Superior temporal gyrus (tissue), 1 donor: Measurements from ENCODE around the gene VSIR.

Experiments
- DNase-seq: peaks from one replicate; pipeline ENCODE4 v3.0.0-alpha.2; 2016; ENCODE audit errors: extremely low spot score

Gene VSIR

DNA sequence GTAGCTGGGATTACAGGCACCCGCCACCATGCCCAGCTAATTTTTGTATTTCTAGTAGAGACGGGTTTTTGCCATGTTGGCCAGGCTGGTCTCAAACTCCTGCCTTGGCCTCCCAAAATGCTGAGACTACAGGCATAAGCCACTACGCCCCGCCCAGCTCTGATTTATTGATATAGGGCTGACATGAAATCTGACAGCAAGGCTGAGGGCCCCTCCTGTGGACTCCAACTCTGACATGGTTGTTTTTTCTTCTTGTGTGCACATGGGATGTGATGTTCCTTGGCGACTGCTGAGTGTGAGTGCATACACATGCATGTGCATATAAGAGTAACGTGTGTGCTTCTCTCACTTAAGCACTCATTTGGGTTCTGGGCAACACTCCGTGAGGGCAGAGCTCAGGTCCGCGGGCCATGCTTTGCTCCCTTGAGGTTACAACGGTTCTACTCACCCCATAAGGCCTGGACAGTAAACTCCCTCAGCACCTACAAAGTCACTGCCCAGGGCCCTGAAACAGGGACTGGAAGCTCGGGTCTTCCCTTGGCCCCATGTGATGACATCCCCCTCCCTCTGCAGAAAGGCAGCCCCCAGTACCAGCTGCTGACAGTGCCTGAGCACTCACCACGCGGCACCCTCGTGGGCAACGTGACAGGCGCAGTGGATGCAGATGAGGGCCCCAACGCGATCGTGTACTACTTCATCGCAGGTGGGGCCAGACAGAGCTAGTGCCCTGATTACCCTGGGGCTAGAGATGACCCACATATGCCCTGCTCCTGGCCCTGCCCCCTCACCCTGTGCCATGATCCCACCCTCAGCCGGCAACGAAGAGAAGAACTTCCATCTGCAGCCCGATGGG is 33.6 kb upstream of the VSIR start:
- DNase-seq = no peak

DNA sequence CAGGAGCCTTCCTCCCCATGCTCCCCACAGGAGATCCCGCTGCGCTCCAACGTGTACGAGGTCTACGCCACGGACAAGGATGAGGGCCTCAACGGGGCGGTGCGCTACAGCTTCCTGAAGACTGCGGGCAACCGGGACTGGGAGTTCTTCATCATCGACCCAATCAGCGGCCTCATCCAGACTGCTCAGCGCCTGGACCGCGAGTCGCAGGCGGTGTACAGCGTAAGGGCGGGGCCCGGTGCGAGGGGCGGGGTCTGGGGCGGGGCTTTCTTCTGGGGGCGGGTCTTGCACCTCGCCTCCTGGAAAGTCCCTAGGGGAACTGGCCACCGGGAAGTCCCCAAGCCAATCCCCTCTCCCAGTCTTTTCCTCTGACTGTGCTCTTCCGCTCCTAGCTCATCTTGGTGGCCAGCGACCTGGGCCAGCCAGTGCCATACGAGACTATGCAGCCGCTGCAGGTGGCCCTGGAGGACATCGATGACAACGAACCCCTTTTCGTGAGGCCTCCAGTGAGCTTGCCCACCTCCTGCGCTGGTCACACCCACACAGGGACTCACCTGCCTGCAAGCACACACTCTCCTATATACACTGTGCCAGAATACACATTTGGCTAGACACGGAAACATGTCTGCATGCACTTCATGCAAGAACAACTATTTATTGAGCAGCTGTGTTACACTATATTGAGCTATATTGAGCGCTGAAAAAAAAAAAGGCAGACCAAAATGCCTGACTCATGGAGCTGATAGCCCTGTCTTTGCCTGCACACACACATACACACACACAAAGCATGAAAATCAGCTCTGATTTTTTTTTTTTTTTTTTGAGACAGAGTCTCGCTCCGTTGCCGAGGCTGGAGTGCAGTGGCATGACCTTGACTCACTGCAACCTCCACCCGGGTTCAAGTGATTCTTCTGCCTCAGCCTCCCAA is 32.7 kb upstream of the VSIR start:
- no peak for DNase-seq

DNA sequence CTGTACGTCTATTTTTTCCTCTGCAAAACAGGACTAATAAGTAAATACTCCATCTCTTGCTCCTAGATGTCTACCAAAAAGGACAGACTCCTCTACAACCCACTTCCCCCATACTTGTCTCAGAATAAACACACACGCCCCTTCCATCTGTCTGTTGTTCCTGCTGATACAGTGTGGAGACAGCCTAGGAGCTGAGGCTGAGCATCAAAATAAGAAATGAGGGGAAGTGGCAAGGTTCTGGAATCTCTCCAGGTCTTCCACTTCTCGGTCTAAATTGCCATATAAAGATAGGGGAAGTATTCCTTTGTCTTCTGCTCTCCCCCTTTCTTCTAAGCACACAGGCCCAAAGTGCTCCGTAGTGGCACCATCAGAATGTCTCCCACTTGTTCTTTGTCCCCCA is 30.8 kb upstream of the VSIR start:
- peak; percentile 39 for DNase-seq

DNA sequence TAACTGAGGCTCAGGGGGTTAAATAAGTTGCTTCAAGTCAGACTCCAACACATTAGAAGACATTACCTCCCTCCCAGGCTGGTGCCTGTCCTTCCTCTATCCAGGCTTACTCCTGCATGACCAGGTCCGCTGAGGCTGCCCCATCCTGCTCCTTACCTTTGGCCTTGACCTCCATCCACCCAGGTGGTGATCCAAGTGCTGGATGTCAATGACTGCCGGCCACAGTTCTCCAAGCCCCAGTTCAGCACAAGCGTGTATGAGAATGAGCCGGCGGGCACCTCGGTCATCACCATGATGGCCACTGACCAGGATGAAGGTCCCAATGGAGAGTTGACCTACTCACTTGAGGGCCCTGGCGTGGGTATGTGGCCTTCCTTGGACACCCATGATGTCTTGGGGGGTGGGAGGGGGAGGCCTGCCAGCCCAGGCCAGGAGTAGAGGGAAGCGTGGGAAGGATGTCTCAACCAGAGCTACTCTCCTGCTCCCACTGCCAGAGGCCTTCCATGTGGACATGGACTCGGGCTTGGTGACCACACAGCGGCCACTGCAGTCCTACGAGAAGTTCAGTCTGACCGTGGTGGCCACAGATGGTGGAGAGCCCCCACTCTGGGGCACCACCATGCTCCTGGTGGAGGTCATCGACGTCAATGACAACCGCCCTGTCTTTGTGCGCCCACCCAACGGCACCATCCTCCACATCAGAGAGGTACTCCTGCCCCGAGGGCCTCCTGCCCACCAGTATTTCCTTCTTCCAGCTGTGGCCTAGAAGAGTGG is 29.6 kb upstream of the VSIR start:
- DNase-seq = no peak

DNA sequence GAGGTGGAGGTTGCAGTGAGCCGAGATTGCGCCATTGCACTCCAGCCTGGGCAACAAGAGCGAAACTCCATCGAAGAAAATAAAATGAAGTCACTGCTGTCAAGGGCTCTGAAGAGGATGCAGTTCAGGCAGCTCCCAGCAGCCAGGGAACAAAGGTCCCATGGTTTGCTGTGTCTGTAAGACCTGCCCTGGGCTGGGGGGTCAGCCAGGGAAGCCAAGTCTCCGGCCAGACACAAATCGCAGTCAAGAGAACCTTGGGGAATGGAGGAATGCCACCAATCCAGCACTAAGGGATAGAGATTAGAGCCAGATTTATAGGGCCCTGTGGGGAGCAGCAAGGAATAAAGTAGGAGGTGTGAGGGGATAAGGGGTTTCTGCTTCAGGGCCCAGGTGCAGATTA is 28.9 kb upstream of the VSIR start:
- no peak for DNase-seq

DNA sequence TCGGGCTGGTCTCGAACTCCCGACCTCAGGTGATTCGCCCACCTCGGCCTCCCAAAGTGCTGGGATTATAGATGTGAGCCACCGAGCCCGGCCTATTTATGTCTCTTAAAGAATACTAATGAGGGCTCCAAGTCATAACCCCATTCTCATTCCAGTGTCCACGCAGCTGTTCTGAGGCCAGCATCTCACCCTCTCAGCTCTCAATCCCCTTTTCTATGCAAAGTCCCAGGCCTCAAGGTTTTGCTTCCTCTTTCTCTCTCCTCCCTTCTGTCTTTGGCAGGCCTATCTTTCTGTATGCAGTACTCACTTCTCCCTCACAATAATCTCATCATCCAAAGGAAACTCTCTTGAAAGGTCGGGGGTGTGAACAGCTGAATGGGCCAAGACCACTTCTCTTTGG is 28.0 kb upstream of the VSIR start:
- no peak for DNase-seq

DNA sequence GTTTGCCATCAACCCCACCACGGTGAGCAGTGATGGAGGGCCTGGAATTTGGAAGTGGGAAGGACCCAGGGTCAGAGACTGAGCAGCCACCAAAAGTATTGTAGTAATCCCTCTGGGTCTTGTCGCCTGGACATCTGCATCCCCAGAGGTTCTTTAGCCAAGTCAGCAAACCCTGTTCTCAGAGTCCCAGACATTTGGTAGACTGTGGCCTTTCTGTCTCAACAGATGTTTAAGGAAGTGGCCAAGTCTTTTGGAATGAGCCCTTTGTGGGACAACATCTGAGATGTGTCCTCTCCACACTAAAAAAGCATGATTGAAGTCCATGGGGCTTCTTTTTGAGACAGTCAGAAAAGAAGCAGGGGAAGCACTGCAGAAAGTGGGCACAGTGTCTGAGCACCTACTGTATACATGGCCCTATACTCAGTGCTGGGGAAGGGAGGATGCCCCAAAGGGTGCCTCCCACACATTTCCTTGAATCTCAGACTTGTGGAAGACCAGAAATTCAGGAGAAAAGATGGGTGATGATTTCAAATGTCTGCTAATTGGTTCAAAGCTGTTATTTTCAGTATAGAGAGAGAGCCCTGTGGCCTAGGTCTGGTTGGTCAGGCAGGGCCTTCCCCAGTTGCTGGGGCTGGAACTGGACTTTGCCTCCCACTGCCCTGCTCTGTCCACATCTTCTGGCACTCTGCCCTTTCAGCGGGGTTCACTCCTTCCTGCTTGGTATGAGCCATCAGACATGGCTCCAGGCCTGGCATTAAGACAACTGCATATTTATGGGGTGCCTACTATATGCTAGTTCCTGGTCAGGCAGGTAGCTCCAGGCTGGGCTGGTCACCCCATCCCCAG is 26.5 kb upstream of the VSIR start:
- no peak for DNase-seq

DNA sequence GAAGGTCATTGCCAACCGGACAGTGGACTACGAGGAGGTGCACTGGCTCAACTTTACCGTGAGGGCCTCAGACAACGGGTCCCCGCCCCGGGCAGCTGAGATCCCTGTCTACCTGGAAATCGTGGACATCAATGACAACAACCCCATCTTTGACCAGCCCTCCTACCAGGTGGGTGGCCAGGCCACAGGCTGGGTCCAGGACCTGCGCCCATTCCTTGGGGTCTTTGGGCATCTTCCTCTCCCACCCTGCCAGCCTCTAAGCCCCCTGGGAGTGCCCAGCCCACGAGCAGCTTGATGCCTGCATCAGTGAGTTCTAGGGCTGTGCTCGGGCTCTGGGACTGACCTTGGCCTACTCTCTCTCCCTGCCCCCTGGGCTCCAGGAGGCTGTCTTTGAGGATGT is 25.8 kb upstream of the VSIR start:
- no peak for DNase-seq

DNA sequence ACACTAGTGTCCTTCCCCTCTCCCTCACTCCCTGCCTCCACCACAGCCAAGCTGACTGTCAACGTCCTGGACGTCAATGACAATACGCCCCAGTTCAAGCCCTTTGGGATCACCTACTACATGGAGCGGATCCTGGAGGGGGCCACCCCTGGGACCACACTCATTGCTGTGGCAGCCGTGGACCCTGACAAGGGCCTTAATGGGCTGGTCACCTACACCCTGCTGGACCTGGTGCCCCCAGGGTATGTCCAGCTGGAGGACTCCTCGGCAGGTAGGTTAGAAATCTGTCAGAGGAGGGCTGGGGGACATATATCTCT is 24.9 kb upstream of the VSIR start:
- DNase-seq = no peak

DNA sequence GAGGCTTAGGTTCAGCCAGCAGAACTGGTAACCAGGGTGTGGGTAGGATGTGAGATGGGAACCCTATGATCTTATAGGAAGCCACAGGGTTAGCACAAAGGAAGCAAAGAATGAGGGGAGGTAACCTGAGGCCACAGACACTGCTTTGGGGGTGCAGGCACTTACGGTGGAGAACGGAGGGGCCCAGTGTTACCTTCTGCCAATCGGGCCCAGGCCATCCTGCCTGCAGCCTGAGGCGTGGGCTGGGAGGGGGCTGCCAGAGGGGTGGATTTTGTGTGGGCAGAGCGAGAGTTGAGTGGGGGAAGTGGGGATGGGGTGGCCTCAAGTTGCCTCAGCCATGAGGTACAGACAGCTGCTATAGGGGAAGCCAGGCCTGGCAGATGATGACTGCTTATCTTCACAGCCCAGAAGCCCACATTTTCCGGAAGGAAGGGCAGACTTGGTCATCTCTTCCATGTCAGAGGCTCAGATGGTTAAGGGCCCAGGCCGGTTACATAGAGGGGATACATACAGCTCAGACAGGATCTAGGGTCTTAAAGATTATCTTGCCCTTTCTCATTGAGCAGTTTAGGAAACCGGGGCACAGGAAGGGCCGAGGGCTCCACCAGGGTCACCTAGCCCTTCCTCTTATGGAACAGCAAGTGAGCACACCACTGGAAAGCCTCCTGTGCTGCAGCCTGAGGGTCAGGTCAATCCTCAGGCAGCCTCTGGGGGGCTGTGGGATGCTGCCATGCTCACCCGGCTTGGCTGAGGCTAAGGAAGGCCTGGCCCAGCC is 24.4 kb upstream of the VSIR start:
- DNase-seq = no peak

DNA sequence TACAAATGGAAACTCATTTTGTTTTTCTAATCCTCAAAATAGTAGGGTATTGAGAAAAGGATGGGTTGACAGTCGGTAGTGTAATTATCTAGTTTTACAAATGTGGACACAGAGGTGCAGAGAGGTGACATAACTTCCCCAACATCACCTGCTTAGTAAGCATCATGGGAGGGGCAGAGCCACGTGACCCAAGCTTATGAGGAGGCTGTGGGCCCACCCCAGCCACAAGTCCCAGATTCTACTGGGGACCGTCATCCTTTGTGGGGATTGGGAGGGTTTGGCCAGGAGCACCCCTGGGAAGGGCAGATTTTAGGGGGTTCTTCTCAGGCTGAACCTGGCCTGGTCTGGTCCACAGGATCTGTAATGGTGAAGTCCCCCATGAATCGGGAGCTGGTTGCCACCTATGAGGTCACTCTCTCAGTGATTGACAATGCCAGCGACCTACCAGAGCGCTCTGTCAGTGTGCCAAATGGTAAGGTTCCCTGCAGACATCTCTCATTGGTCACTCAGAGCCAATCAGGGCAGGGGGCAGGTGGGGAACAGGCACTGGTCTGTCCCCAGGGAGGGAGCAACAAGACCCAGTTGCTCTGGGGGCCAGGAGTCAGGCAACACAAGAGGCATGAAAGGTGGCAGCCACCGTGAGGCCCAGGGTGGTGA is 23.6 kb upstream of the VSIR start:
- no peak for DNase-seq

DNA sequence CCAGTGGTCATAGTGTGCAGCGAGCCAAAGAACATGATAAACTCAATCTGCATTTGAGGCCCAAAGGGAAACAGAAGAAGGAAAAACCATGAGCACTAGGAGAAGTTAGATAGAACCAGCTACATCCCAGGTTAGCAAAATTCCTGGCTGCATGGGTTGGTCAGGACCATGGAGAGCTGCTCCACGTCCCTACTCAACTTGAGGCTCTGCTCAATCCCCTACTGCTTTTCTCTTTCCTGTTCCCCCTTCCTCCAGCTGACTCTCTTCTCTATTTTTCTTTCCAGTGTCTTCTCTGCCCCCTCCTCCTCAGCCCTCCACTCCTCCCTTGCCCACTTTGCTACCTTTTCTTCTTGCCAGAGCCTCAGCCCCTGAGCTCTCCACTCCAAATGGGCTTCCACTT is 21.9 kb upstream of the VSIR start:
- DNase-seq = no peak

DNA sequence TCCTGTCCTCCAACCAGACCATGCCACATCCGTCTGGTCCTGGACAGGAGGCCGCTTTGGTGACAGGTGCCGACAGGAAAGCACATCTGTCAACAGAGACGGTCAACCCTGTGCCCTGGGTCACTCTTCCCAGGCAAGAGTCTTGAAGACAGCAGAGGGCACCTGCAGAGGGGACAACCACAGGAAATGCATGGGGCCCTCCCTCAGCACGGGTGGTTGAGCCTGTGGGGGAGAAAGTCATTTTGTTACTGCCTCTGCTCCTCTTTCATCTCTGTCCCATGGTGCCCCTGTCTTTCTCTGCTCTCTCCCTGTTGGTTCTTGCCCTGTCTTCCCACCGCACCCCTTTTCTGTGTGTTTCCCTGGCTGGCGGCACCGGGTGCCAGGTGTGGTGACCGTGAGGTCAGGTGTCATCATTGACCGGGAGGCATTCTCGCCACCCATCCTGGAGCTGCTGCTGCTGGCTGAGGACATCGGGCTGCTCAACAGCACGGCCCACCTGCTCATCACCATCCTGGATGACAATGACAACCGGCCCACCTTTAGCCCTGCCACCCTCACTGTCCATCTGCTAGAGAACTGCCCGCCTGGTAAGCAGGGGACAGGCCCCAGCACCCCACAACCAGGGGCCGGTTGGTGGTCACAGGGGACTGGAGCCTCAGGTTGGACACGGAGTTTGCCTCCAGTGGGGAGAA is 17.6 kb upstream of the VSIR start:
- no peak for DNase-seq

DNA sequence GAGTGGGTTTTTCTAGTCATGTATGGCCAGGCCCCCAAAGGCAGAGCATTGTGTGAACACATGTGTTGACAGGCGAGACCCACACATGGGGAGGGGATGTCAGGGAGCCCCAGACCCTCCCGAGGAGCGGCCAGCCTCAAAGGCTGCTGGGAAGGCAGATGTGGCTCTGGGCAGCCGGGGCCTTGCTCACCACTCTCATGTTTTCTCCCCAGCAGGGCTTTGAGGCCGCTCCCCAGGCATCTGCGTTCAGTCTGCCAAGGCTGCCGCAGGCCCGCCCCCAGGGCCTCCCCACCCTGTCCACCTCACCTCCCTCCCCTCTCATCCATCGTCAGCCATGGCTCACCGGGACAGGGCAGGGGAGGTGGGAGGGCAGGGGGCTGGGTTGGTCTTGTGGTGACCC is 16.6 kb upstream of the VSIR start:
- no peak for DNase-seq

DNA sequence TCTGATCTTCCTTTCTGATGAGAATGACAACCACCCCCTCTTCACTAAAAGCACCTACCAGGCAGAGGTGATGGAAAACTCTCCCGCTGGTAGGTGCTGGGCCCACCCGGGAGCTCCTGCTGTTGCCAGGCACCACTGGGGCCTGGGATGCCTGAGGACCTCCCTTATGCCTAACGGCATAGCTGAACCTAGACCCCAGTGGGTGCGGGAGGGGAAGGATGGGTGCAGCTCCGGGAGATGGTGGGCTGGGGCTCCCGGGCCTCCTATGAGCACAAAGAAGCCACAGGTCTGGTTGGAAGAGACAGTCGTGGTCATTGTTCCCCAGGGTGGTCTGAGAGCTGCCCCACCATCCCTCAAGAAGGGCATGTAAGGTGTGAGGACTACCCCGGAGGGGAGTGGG is 15.6 kb upstream of the VSIR start:
- no peak for DNase-seq

DNA sequence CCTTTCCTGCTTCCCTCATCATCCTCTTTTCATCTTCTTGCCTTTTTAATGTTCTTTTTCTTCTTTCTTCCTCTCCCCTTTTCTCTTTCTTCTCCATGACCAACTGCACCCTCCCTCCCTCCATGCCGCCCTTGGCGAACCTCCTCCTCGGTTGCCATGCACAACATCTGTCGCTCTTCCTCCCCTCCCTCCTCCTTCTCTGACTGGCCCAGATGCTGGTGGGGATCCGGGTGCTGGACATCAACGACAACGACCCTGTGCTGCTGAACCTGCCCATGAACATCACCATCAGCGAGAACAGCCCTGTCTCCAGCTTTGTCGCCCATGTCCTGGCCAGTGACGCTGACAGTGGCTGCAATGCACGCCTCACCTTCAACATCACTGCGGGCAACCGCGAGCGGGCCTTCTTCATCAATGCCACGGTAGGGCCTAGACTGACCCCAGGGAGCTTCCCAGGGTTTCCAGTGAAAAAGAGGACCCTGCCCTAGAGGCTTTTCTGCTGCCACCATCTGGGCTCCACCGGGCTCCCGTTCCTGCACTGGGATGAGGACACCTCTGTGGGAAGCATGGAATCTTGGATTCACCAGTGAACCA is 11.5 kb upstream of the VSIR start:
- no peak for DNase-seq

DNA sequence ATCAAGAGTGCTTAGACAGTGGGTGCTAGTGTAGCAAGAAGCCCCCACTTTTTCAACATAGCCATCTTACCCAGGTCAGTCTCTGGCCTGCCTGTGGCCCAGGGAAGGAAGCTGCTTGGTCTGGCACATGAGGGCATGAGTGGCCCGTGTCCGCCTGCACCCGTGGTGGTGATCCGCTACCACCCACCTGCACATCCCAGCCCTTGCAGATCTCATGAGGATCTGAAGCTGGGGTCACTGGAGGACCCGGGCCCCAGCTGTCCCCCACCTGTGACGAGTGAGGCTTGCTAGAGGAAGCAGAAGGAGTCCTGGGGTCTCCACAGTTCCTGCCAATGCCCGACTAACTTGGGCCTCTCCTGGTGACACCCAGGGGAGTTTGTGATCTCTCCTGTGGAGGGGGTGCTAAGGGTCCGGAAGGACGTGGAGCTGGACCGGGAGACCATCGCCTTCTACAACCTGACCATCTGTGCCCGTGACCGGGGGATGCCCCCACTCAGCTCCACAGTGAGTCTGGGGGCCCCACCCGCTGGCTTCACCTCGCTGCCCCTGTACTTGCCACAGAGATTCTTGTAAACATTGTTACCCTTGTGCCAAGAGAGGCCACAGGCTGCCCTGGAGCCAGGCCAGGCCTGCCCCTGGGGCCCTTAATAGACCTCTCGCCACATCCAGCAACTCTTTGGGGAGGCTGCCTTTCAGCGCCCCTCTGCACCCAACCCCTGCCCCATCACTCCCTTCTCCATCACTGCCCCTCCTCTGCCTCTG is 10.8 kb upstream of the VSIR start:
- DNase-seq = no peak

DNA sequence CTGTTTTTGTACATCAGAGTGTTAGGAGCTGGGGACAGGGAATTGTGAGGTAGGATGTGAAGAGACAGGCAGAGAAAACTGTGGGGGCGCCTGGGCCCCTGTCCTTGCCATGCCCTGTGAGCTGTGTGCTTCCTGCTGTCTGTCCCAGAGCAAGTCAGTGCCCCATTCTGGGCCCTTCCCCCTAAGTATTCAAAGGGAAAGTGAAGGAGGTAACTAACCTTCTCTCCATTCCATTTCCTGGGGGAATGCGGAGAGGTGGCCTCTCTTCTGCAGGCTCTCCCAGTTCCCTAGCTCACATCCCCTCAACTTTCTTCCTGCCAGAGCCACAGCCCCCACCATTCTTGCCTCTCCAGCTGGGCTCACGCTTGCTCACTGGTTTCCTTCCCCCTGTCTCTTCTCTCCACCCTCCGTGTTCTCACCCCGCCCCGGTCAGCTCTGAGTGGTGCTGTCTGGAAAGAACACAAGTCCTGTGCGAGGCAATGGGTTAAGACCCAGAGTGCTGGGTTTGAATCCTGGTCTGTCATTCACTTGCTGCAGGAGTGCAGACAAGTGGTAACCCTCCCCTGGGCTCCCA is 9.7 kb upstream of the VSIR start:
- DNase-seq = no peak
